Keratinocyte (primary cell): Measurements from ENCODE around the gene GALT. TPM values are rescaled to one million over a fixed set of nuclear protein-coding genes. Genes with fewer than 3 reads are reported as not detected.

Experiments used
- DNase-seq: peaks from one replicate; pipeline ENCODE4 v3.0.0-alpha.2; 2011; ENCODE audit warnings: low read depth, missing footprints, low spot score
- FAIRE-seq: peaks from 2 replicates; lab custom pipeline; 2011; peaks lifted over from hg19 to GRCh38; lab: Jason Lieb, UNC
- H2AFZ ChIP-seq: 2 replicates; pipeline ENCODE4 v1.6.0; 2012; ENCODE audit warnings: low read length, control low read depth, inconsistent platforms; ENCODE audit not compliant: control insufficient read depth
- H3K27ac ChIP-seq: 2 replicates; pipeline ENCODE4 v1.5.1; 2011; ENCODE audit warnings: low read length; ENCODE audit not compliant: control insufficient read depth, insufficient read depth
- H3K27me3 ChIP-seq: 3 replicates; pipeline ENCODE4 v1.6.0; 2011; ENCODE audit warnings: low read length; ENCODE audit not compliant: control insufficient read depth, insufficient read depth; ENCODE audit errors: extremely low read depth
- H3K36me3 ChIP-seq, 2 experiments: 2 replicates in 1 of 2; 3 replicates in 1 of 2; pipeline ENCODE4 v1.5.1; 2011; ENCODE audit warnings: low read length in 2 of 2, mild to moderate bottlenecking in 1 of 2; ENCODE audit not compliant: control insufficient read depth in 2 of 2, insufficient read depth in 2 of 2; ENCODE audit errors: extremely low read depth in 1 of 2
- H3K4me1 ChIP-seq: 3 replicates; pipeline ENCODE4 v1.5.1; 2011; ENCODE audit warnings: low read length; ENCODE audit not compliant: control insufficient read depth, insufficient read depth; ENCODE audit errors: extremely low read depth
- H3K4me2 ChIP-seq: 3 replicates; pipeline ENCODE4 v1.6.0; 2011; ENCODE audit warnings: low read depth, low read length; ENCODE audit not compliant: control insufficient read depth, insufficient read depth; ENCODE audit errors: extremely low read depth
- H3K4me3 ChIP-seq, 3 experiments: fragments of 200-600 bp in 1 of 3; sonication (generic) in 1 of 3; 2 replicates in 2 of 3; 3 replicates in 1 of 3; pipeline ENCODE4 v1.5.1; 2011 to 2016; ENCODE audit warnings: low read length in 3 of 3, mild to moderate bottlenecking in 3 of 3, control low read depth in 2 of 3, inconsistent platforms in 1 of 3, low read depth in 1 of 3, mixed read lengths in 1 of 3, mixed run types in 1 of 3, moderate library complexity in 1 of 3; ENCODE audit not compliant: control insufficient read depth in 2 of 3, insufficient read depth in 2 of 3; ENCODE audit errors: extremely low read depth in 1 of 3
- H3K79me2 ChIP-seq: 2 replicates; pipeline ENCODE4 v1.6.0; 2012; ENCODE audit warnings: low read length; ENCODE audit not compliant: control insufficient read depth, insufficient read depth
- H3K9ac ChIP-seq: 3 replicates; pipeline ENCODE4 v1.6.0; 2011; ENCODE audit warnings: low read length; ENCODE audit not compliant: control insufficient read depth, insufficient read depth; ENCODE audit errors: extremely low read depth
- H3K9me1 ChIP-seq: 3 replicates; pipeline ENCODE4 v1.6.0; 2011; ENCODE audit warnings: low read length; ENCODE audit not compliant: control insufficient read depth, insufficient read depth; ENCODE audit errors: extremely low read depth
- H3K9me3 ChIP-seq: 2 replicates; pipeline ENCODE4 v1.5.1; 2012; ENCODE audit warnings: low read depth, low read length; ENCODE audit not compliant: control insufficient read depth
- H4K20me1 ChIP-seq: 3 replicates; pipeline ENCODE4 v1.6.0; 2011; ENCODE audit warnings: low read length; ENCODE audit not compliant: control insufficient read depth, insufficient read depth; ENCODE audit errors: extremely low read depth
- EZH2 ChIP-seq: IDR thresholded peaks from one replicate; pipeline ENCODE4 v1.6.1; 2012; ENCODE audit warnings: inconsistent platforms, mild to moderate bottlenecking, low read length, moderate library complexity
- dilution Hi-C: fragments of 300-500 bp; cut with MboI; formaldehyde crosslinking; loops from one replicate; pipeline ENCODE4 v1.7.0; 2020; ENCODE audit warnings: low sequenced_read_pairs; ENCODE audit not compliant: extremely low pct_ligation_motif_present
- polyA plus RNA-seq, 5 experiments: library from polyadenylated mRNA; depleted of rRNA in 3 of 5; stranded (reverse) in 3 of 5; stranded (forward) in 1 of 5; unstranded in 1 of 5; fragments of >200 nt; gene quantifications; 1 replicate in 1 of 5; 2 replicates in 3 of 5; 3 replicates in 1 of 5; pipeline versions ENCODE4 v1.2.1 to v1.2.3, GENCODE V29; 2011 to 2012; ENCODE audit warnings: missing spikeins in 2 of 5, low read depth in 1 of 5, low replicate concordance in 1 of 5
- TF ChIP-seq, protein P1 (sequence below), 3 experiments: IDR thresholded peaks in 1 of 3; conservative IDR thresholded peaks in 1 of 3; optimal IDR thresholded peaks in 1 of 3; 2 replicates in 2 of 3; 3 replicates in 1 of 3; pipeline versions ENCODE3 to v1.5.1; 2011; ENCODE audit warnings: low read length in 3 of 3, mild to moderate bottlenecking in 3 of 3, moderate library complexity in 2 of 3, control low read depth in 1 of 3, inconsistent platforms in 1 of 3; ENCODE audit not compliant: insufficient read depth in 2 of 3; ENCODE audit errors: extremely low read depth in 1 of 3

The GALT gene
- polyA plus RNA-seq, 1 donor (not counting 4 experiments of a cell fraction or from before 2014, with no cell fraction given): 30.8 TPM

DNA sequence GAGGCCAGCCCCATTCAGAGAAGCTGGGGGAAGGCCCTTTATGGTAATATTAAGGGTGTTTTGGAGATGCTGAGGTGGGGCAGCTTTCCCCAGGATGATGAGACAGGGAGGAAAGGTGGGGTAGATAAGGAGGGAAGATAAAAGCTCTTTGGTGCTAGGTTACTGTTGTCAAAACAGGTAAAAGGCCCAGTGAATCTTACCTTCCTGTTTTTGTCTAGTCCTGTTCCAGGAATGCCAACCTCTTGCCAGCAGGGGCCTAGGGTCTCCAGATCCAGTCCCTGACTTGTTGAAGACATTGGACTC, 16.8 kb downstream of the GALT start:
- Histone ChIP-seq H3K9ac (peak overlapping the region; percentile 55), H2AFZ (peak overlapping the region; percentile 41), H3K27me3 (no peaks in the 10 kb centered on the region), H3K4me3 (no peak overlapping the region), H3K27ac (peak overlapping the region; percentile 86), H3K9me3 (no peaks in the 10 kb centered on the region), H3K9me1 (peaks cover 5% of the 10 kb centered on the region), H3K4me2 (peak overlapping the region; percentile 49), H3K36me3 (peaks cover 0 to 7% of the 10 kb centered on the region in 2 experiments), H3K79me2 (peaks cover 22% of the 10 kb centered on the region), H4K20me1 (peaks cover under 1% of the 10 kb centered on the region), H3K4me1 (peaks cover 58% of the 10 kb centered on the region)
- DNase-seq (no peak), FAIRE-seq (peak; percentile 87)
- dilution Hi-C loops: no loop called here
- TF ChIP-seq EZH2: no peak
- TF ChIP-seq, protein P1, sequence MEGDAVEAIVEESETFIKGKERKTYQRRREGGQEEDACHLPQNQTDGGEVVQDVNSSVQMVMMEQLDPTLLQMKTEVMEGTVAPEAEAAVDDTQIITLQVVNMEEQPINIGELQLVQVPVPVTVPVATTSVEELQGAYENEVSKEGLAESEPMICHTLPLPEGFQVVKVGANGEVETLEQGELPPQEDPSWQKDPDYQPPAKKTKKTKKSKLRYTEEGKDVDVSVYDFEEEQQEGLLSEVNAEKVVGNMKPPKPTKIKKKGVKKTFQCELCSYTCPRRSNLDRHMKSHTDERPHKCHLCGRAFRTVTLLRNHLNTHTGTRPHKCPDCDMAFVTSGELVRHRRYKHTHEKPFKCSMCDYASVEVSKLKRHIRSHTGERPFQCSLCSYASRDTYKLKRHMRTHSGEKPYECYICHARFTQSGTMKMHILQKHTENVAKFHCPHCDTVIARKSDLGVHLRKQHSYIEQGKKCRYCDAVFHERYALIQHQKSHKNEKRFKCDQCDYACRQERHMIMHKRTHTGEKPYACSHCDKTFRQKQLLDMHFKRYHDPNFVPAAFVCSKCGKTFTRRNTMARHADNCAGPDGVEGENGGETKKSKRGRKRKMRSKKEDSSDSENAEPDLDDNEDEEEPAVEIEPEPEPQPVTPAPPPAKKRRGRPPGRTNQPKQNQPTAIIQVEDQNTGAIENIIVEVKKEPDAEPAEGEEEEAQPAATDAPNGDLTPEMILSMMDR (optimal IDR thresholded peaks at IDR 0.05 in 1 of 3, IDR thresholded peaks at IDR 0.05 in 1 of 3, conservative IDR thresholded peaks at IDR 0.05 in 1 of 3; ENCODE audit: extremely low read depth in 1 of 3, insufficient read depth in 2 of 3, low read length in 3 of 3): no peak

DNA sequence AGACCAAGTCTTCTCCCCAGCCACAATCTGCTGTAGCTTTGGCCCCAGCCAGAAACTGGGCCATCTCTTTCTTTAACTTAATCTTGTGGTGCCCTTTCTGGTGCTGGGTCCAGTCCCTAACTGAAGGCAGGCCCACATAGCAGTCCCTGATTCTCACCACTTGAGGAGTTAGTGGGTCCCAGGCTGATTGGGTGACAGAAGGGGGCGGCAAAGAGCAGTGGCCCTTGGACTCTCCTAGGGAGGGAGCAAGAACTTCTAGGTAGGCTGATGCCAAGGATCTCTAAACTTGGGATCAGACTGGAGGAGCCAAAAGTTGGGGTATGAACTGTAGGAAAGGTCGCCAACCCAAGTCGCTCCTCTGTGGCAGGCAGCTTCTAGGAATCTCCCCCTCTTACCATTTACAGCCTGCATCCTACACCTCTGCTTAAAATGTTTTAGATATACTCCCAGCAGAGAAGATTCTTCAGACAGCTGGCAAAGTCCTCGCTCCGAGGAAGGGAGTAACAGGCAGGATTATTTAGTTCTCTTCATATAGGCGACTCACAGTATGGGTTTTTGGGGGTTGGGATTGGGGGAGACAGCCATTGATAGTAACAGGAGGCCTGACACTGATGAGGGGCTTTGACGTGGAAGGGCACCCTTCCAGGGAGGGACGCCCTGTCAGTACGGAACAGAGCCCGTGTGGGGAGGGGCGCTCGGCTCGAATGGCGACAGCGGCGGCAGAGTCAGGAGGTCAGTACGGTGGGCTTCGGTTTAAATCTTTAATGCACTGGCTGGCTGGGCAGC, 18.0 kb downstream of the GALT start:
- DNase-seq (no peak), FAIRE-seq (peak; percentile 82)
- Histone ChIP-seq H3K9me3 (no peaks in the 10 kb centered on the region), H2AFZ (peak overlapping the region; percentile 64), H3K79me2 (peaks cover 29% of the 10 kb centered on the region), H3K4me3 (peak overlapping the region; percentile 68 to 77 (median 73)), H3K4me1 (peaks cover 53% of the 10 kb centered on the region), H3K4me2 (peak overlapping the region; percentile 93), H3K36me3 (peaks cover 0 to 11% of the 10 kb centered on the region in 2 experiments), H3K27ac (peak overlapping the region; percentile 86), H3K27me3 (no peaks in the 10 kb centered on the region), H4K20me1 (peaks cover 2% of the 10 kb centered on the region), H3K9me1 (peaks cover 5% of the 10 kb centered on the region), H3K9ac (peak overlapping the region; percentile 75)
- TF ChIP-seq, protein P1 (optimal IDR thresholded peaks at IDR 0.05 in 1 of 3, IDR thresholded peaks at IDR 0.05 in 1 of 3, conservative IDR thresholded peaks at IDR 0.05 in 1 of 3; ENCODE audit: extremely low read depth in 1 of 3, insufficient read depth in 2 of 3, low read length in 3 of 3): peak in 2 of 3 experiments; percentile 72 to 99
- TF ChIP-seq EZH2: no peak
- dilution Hi-C loops: no loop called here
